GM18499 (cell line): ENCODE data around the gene GRB2.
A peak's percentile ranks its signal among the peaks of the same experiment; 100 is the strongest.
"Not testable (repeated sequence)": the region's sequence is repeated elsewhere in the genome, so short reads cannot be mapped to it uniquely, and the experiment has no call there.

ENCODE experiments used
- ATAC-seq: cut with Tn5 transposase; IDR thresholded peaks from one replicate; pipeline ENCODE4 v1.9.1; 2021; ENCODE audit warnings: moderate number of reproducible peaks; ENCODE audit not compliant: insufficient read depth, unreplicated experiment

The GRB2 gene

GRCh38 chr17:75356260-75356937 is 49.1 kb downstream of the GRB2 start:
- ATAC-seq: no peak

- no peak for ATAC-seq
Measured at GRCh38 chr17:75353176-75353575, 52.3 kb downstream of the GRB2 start.

- ATAC-seq: no peak
Measured at GRCh38 chr17:75352079-75352569, 53.4 kb downstream of the GRB2 start.

- ATAC-seq: no peak
Measured at GRCh38 chr17:75350706-75351105, 54.8 kb downstream of the GRB2 start.

- no peak for ATAC-seq
Measured at GRCh38 chr17:75350029-75350428, 55.4 kb downstream of the GRB2 start.

GRCh38 chr17:75349589-75349988 is 55.9 kb downstream of the GRB2 start:
- ATAC-seq: no peak

- ATAC-seq: no peak
Measured at GRCh38 chr17:75348386-75349012, 57.0 kb downstream of the GRB2 start.

- no peak for ATAC-seq
Measured at GRCh38 chr17:75346906-75347305, 58.6 kb downstream of the GRB2 start.

GRCh38 chr17:75346368-75346767 is 59.1 kb downstream of the GRB2 start:
- not testable (repeated sequence) for ATAC-seq

GRCh38 chr17:75345514-75346167 is 59.8 kb downstream of the GRB2 start:
- ATAC-seq: peak; percentile 45

GRCh38 chr17:75344666-75345065 is 60.8 kb downstream of the GRB2 start:
- ATAC-seq: no peak

- no peak for ATAC-seq
Measured at GRCh38 chr17:75342996-75343395, 62.5 kb downstream of the GRB2 start.

- ATAC-seq: no peak
Measured at GRCh38 chr17:75341784-75342486, 63.5 kb downstream of the GRB2 start.

- ATAC-seq: no peak
Measured at GRCh38 chr17:75340631-75341030, 64.8 kb downstream of the GRB2 start.

- ATAC-seq: no peak
Measured at GRCh38 chr17:75339971-75340370, 65.5 kb downstream of the GRB2 start.

GRCh38 chr17:75338335-75338734 is 67.1 kb downstream of the GRB2 start:
- no peak for ATAC-seq

- no peak for ATAC-seq
Measured at GRCh38 chr17:75335315-75335714, 70.2 kb downstream of the GRB2 start.

- no peak for ATAC-seq
Measured at GRCh38 chr17:75334723-75335122, 70.8 kb downstream of the GRB2 start.

GRCh38 chr17:75331671-75332070 is 73.8 kb downstream of the GRB2 start:
- no peak for ATAC-seq

GRCh38 chr17:75327757-75328156 is 77.7 kb downstream of the GRB2 start:
- no peak for ATAC-seq
